Stimulated activated CD4-positive, alpha-beta T cell treated with anti-CD3 and anti-CD28 coated beads, Interleukin-12 subunit alpha, Interleukin-12 subunit beta, amount 100 ng/mL, for 48 hours (primary cell): ENCODE measurements around the gene RHD.
"Not testable (repeated sequence)": the region's sequence is repeated elsewhere in the genome, so short reads cannot be mapped to it uniquely, and the experiment has no call there.

Source experiments
- DNase-seq, 3 donors: peaks; one replicate each; pipeline ENCODE4 v3.0.0-alpha.2; 2020; ENCODE audit warnings: low read depth in 2 of 3, low spot score in 1 of 3

RHD gene

DNA sequence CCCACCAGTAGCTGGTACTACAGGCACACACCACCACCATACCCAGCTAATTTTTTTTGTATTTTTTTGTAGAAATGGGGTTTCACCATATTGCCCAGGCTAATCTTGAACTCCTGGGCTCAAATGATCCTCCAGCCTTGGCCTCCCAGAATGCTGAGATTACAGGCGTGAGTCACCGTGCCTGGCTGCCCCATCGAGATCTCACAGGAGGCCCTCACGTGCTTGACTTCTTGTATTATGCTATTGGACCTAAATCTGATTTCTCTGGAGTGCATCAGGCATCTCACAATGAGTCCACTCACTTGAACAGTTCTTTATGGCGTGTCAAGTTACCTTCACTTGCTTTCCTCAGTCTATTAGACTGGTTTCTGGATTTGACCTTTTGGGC lies 15.7 kb upstream of the RHD start:
- DNase-seq: no peak

DNA sequence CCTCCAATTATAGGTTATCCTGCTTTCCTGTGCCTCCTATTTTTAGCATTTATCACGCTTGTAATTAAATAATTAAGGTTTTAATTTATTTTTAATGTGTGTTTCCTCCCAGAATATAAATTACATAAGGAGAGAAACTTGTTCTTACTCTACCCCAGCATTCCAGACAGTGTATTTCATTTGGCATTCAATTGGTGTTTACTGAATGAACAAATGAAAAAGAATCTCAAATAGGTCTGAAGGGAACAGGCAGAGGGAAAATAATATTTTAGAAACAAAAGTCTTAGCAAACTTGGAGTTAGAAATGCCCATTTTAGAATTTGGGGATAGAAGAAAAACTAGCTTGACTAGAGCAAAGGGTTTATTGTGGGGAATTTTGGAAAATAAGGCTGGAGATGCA lies 15.1 kb upstream of the RHD start:
- no peak for DNase-seq

DNA sequence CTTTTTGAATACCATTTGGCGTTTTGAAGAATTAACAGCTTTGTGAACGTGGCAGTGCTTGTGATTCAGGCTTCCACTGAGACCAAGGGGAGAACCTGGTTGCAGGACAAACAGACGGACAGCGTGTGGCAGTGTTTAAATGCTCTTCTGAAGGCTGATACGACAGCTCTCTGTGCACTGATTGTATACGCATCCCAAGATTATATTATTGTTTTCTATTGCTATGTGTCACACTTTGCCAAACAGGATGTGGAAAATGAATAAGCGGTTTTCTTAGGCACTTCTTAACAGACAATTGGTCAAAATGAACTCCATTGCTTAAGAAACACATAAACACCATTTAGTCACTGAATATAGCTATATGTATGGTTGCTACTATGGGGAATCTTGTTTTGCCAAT lies 12.5 kb upstream of the RHD start:
- DNase-seq: not testable (repeated sequence)

DNA sequence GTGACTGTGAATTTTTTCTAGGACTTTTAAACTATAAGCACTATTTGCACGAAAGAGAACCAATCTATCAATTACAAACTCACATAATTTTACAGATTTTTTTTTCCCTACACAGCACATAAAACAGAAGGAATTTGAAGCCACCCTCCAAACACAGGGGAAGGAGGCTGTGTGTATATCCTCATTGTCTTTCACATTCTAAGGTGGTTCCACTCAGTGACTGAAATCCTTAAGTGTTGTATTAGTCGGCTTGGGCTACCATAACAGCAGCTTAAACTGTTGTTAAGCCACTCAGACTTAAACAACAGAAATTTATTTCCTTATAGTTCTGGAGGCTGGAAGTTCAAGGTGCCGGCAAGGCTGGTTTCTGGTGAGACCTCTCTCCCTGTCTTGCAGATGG lies 12.0 kb upstream of the RHD start:
- DNase-seq: not testable (repeated sequence)

DNA sequence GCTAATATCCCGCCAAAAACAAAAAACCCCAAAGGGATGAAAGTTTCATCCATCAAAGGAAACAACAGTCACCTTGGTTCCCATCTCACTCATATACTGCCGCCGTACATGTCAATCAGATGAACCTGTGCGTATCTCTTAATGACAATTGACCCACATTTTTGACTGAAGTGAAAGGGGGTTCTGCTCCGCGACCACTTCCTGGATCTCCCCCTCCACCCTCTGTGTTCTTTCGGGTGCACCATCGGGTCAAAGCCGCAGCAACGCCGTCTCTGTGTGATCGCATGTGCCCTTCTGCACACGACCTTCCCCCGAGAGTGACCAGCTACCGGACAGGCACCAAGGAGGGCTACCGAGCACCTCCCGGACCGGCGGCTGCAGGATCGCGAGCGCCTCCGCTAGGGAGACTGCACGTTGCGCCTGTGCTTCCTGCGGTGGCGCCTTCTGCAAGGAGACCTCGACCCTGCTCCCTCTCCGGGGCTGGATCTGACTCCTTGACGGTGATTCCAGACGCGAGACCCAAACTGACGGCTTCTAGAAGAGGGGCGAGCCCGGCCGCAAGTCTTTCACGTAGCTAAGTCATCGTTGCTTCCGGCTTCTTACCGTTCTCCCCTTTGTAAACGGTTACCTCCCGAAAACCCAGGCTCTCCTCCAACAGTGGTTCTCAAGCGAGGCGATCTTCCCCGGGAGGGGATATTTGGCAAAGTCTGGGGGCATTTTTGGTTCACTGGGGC lies 5.6 kb upstream of the RHD start:
- not testable (repeated sequence) for DNase-seq

DNA sequence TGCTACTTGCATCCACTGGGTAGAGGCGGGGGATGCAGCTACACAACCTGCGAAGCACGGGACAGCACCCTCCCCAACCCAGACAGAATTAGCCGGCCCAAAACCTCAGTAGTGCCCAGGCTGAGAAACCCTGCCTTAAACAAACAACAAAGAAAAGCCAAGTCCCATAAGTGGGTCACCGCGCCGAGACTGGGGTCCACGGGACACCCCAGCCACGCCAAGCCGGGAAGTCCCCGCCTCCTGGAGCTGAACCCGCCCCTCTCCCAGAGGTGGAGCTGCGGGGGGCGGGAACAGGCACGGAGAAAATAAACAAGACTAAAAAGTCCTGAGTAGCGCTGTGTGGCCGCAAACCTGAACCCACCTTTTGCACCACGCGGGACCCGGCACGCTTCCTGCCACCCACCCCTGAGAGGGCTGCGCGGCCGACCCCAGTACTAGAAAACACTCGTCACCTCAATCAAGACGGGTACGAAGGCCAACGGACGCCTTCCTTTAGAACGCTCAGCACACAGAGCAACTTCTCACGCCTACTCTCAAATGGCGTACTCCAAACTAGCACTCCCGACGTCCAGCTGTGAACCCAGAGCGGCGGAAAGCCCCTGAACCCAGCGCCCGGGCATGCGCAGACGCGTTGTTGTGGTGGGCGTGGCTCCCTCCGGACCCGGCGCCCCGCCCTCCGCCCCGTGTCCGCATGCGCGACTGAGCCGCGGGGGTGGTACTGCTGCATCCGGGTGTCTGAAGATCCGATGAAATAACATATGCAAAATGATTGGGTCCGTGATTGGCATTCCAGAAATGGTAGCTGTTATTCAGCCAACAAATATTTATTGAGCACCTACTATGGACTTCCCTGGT lies 4.8 kb upstream of the RHD start:
- DNase-seq: peak; percentile 69 to 91 (median 86)

DNA sequence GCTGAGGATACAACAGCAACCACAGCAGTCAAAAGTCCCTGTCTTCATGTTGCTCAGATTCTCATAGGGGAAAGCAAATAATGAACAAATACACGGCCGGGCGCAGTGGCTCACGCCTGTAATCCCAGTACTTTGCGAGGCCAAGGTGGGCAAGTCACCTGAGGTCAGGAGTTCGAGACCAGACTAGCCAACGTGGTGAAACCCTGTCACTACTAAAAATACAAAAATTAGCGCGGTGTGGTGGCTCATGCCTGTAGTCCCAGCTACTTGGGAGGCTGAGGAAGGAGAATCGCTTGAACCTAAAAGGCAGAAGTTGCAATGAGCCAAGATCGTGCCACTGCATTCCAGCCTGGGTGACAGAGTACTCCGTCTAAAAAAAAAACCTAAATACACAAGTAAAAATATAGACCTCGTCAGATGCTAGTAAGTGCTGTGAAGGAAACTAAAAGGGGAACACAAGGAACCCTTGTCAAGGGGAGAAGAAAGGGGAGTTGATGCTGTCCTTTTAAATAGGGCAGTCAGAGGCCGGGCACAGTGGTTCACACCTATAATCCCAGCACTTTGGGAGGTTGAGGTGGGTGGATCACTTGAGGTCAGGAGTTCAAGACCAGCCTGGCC lies 4.1 kb upstream of the RHD start:
- not testable (repeated sequence) for DNase-seq

DNA sequence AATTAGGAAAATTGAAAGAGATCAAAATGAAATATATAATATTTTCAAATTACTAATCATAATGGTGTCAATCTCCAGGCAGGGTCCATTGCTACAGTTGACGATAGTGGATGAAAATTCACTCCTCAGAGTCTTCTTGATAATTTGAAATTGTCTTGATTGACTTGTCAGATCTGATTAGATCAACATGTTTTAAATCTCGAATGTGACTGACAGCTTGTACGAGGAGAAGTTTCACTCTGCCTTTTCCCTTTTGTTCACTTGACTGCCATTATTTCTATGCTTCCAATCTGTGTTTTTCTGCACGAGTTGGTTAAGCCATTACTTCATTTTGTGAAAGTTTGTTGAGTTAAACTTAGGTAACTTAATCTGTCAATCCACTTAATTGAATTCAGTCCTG lies 3.3 kb downstream of the RHD start:
- DNase-seq: not testable (repeated sequence)

DNA sequence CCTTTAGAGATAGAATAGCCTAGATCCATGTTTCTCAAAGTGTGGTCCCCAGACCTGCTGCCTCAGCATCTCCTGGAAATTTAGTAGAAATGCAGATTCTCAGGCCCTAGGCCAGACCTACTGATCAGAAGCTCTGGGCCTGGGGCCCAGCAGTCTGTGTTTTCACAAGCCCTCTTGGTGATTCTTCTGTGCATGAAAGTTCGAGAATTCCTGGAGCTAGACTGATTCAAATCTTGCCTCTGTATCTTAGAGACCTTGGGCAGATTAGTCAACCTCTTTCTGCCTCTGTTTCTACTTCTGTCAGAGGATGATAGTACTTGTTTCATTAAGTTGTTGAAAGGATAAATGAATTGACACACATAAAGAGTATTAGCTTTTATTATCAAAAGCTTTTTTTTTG lies 5.0 kb downstream of the RHD start:
- not testable (repeated sequence) for DNase-seq

DNA sequence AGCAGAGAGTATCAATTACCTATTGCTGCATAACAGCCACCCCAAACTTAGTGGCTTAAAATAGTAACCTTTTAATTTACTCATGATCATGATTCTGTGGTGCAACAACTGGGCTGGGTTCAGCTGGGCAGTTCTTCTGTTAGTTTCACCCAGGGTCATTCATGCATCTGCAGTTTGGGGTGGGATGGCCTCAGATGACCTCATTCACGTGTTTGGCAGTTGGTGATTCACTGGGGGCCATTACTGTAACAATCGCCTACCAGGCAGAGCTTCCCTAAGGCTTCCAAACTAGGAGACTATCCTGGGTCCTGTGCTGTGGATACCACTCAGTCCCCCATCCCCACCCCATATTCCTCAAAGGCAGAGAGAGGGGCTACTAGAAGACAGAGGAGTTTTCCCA lies 6.0 kb downstream of the RHD start:
- DNase-seq: not testable (repeated sequence)

DNA sequence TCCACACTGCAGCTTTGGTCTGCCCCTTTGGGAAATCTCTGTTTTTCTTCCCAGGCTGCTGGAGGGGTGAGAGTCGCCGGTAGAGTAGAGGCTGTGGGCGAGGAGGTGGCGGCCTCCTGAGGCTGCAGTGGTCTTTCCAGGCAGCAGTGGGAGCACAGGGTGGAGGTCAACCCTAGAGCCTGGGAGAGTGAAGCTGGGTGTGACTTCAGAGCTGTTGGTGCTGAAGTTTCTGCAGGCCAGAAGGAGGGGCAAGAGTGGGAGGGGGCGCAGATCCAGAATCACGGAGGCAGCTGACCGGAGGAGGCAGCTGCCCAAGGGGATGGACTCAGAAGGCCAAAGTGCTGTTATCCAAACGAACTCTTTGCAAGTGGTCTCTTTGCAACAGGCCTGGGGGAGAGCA lies 6.5 kb downstream of the RHD start:
- DNase-seq: not testable (repeated sequence)

DNA sequence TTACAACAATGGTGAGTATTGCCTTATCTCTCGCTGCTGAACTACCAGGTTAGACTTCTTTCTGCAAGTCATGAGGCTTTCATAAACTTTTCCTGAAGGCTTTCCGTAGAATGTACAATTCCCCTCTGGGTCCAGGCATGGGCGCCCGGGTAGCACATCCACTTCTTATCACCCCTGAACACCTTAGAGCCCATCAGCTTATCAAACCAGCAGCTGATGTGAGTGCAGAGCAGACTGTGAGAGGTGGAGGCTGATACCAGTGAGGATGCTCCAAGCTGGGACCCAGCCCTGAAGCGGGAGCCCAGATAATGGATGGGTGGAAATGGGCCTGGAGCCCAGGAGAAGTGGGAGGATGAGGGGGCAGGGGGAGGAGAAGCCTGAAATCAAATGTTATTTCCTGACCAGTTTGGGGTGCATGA lies 7.4 kb downstream of the RHD start:
- not testable (repeated sequence) for DNase-seq

DNA sequence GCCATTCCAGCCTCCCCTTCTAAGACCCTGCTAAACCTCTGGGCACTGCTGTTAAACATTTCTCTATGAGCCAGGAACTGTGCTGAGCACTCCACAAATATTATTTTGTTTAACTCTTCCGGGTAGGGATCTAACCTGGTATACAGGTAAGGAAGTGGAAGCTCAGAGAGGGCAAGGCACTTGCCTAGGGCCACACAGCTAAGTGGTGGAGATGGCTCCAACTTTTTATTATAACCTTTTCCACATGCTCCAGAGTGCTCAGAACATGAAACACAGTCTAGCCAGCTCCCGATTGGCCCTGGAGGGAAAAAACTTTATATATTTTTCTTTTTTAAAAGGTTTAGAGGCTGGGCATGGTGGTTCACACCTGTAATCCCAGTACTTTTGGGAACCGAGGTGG lies 13.6 kb downstream of the RHD start:
- DNase-seq: not testable (repeated sequence)

DNA sequence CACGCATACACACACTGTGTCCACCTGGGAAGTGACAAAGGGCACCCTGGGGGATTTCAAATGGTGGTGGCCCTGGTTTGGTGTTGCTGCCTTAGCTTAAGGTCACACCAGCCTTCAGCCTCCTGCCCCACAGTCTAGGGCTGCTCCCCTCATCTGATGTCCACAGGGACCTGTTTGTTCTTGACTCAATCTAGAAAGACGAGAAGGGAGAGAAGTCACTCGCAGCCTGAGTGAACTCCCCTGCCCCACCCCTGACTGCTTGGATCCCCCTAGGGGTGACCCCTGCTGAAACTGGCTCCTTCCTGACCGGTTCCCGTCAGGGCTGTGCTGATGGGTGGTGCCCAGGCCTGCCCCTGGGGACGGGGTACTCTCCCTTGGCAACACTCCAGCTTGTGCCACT lies 14.9 kb downstream of the RHD start:
- DNase-seq: not testable (repeated sequence)

DNA sequence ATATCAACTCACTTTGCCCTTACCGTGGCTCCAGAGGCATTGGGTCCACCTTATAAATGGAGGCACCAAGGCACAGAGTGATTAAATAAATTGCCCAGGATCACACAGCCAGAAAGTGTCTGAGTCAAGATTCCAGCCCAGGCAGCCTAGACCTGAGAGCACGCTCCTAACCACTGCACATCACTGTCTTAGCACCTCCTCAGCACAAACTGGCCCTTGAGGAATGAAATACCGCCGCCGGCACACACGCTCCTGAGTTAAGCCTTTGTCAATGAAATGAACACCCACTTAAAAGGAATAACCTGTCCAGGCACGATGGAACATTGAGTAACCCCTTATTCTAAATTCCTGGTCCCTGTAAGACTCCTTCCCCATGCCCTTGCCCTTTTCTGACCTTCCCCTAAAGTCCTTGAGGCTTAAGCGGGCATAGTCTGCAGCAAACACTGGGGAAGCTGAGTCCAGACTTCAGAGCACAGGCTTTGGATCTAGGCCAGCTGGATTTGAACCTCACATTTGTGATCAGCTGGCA lies 16.3 kb downstream of the RHD start:
- DNase-seq: not testable (repeated sequence)

DNA sequence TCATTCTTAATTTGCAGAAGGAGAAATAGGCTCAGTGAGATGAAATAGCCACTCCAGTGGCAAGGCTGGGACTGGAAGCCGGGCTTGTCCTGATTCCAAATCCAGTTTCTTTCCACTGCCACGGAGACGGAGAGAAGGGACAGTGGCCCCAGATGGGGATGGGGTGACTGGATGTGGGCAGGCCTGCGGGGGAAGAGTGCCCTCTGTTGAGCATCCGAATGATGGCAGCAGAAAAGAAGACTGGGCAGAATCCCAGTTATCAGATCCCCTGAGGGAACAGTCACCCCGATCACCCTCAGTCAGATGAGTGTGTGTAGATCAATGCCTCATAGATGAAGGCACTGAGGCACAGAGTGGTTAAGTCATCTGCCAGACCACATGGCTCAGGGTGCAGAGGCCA lies 17.7 kb downstream of the RHD start:
- DNase-seq: not testable (repeated sequence)

DNA sequence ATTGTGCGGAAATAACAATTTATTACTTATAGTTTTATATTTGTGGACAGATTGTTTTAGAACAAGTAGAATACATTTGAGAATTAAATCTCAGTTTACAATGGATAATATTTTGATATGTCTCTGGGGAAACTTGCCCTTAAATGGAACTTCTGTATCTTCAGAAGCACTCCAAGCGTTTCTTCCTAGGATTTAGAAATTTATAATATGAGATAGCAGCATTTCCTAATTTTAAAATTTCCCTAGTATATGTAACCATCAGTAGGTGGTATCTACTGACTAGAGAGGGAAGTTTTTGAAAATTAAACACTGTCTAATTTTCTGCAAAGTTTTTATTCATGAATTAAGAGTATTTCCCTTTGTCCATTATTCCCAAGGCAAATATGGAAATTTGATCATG lies 21.1 kb downstream of the RHD start:
- DNase-seq: not testable (repeated sequence)

DNA sequence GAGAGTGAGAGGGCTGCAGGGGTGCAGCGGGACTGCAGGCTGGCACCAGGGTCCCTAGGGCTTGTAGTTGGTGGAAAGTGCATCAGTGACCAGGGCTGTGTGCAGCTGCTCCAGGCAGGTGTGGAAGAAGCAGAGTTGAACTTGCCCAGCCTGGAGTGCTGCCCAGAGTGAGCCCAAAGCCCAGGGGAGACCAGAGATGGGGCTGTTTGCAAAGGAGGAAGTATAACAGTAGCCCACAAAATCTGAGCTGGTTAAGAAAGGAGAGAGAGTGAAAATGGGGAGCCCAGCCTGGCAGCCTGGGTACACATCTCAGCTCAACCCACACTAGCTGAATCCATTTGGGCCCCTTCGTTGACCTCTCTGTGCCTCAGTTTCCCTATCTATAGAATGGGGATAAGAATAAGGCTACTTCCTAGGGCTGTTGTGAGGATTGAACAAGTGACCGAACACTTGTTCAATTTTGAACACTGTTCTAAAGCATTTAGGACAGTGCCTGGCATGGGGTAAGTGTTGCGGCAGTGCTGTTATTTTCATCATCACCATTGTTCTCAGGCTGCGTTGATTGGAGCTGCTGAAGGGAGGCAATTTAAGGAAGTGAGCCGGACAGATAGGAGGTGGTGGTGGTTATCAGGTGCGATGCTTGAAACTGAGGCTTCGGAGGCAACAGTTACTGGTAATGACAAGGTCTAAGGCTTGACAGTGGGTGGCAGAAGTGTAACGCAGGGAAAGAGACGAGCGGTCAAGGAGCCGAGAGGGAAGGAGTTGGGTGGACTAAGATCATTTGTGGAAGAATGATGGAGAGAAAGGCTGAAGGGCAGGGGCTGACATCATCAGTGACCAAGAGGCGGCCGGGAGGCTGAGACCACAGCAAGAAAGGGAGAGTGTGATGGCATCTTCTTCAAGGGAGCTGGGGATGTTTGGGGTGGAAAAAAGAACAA lies 22.8 kb downstream of the RHD start:
- not testable (repeated sequence) for DNase-seq

DNA sequence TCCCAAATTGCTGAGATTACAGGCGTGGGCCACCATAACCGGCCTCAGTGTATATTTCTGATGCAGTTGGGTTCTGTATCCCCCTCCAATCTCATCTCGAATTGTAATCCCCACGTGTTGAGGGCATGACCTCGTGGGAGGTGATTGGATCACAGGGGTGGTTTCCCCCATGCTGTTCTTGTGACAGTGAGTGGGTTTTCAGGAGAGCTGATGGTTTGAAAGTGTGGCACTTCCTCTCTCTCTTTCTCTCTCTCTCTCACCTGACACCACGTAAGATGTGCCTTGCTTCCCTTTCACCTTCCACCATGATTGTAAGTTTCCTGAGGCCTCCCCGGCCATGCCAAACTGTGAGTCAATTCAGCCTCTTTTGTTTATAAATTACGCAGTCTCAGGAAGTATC lies 24.2 kb downstream of the RHD start:
- DNase-seq: not testable (repeated sequence)

DNA sequence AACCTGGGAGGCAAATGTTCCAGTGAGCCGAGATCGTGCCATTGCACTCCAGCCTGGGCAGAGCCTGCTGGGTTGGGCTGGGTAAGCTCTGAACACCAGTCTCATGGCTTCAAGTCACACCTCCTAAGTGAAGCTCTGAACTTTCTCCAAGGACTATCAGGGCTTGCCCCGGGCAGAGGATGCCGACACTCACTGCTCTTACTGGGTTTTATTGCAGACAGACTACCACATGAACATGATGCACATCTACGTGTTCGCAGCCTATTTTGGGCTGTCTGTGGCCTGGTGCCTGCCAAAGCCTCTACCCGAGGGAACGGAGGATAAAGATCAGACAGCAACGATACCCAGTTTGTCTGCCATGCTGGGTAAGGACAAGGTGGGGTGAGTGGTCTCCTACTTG lies 28.4 kb downstream of the RHD start:
- DNase-seq: not testable (repeated sequence)

DNA sequence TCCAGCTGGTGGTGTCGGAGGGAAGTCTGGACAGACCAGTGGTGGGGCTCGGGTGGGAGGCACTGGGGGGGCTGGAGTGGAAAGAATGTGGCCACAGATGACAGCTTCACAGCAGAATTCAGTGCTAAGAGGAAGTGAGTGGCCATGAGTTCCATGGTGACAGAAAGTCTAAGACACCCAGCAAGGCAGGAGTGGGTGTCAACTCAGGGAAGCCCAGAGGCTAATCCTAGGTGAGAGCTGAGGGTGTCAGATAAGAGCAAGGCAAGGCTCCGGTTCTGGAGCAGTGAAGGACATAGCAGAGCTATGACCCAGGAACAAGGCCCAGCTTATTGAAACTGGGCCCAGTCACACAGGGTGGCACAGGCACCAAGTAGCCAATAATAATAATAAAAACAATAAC lies 30.0 kb downstream of the RHD start:
- not testable (repeated sequence) for DNase-seq
